HepG2 (cell line): ENCODE results near the gene TMEM129. TPM values are rescaled to one million over a fixed set of nuclear protein-coding genes. Genes with fewer than 3 reads are reported as not detected.
A peak's percentile ranks its signal among the peaks of the same experiment; 100 is the strongest.

ENCODE experiments used
- AGO2 ChIP-seq: fragments of 200-400 bp; formaldehyde crosslinking; optimal IDR thresholded peaks from 2 replicates; pipeline ENCODE3; 2017; ENCODE audit warnings: mild to moderate bottlenecking, low read depth, low read length, moderate library complexity
- ASH2L ChIP-seq: fragments of 300-600, 200-600 bp; sonication (generic); IDR thresholded peaks from 2 replicates; pipeline ENCODE4 v1.7.0; 2017; ENCODE audit warnings: low read depth, mild to moderate bottlenecking, moderate library complexity, mixed read lengths, low read length; ENCODE audit not compliant: insufficient read length
- BCL6 ChIP-seq: IDR thresholded peaks from 2 replicates; pipeline ENCODE4 v1.6.1; 2016; ENCODE audit warnings: missing genetic modification reagents, missing compliant biosample characterization
- ETV5 ChIP-seq: IDR thresholded peaks from 2 replicates; pipeline ENCODE4 v1.6.1; 2018; ENCODE audit warnings: missing biosample characterization, missing genetic modification reagents, inconsistent platforms, borderline replicate concordance
- HOXA5 ChIP-seq: sonication (generic); formaldehyde crosslinking; IDR thresholded peaks from 2 replicates; pipeline ENCODE4 v1.4.0; 2020; ENCODE audit warnings: missing genetic modification reagents
- KDM5A ChIP-seq: fragments of 200-600 bp; sonication (generic); IDR thresholded peaks from 2 replicates; pipeline ENCODE4 v1.7.0; 2018; ENCODE audit warnings: antibody characterized with exemption, mild to moderate bottlenecking, low read length, borderline replicate concordance
- MEF2D ChIP-seq: sonication (generic); formaldehyde crosslinking; IDR thresholded peaks from 2 replicates; pipeline ENCODE4 v1.5.1; 2020; ENCODE audit warnings: mild to moderate bottlenecking, missing genetic modification reagents
- MYNN ChIP-seq: sonication (generic); formaldehyde crosslinking; IDR thresholded peaks from 2 replicates; pipeline ENCODE4 v1.4.0; 2020; ENCODE audit warnings: mild to moderate bottlenecking, low read depth, missing genetic modification reagents
- SAP130 ChIP-seq: IDR thresholded peaks from 2 replicates; pipeline ENCODE4 v1.6.1; 2016; ENCODE audit warnings: low read depth
- SMAD3 ChIP-seq: sonication (generic); formaldehyde crosslinking; IDR thresholded peaks from 2 replicates; pipeline ENCODE4 v1.4.0; 2020; ENCODE audit warnings: missing genetic modification reagents
- SMARCE1 ChIP-seq: fragments of 450-650 bp; IDR thresholded peaks from 2 replicates; pipeline ENCODE4 v1.6.1; 2017; ENCODE audit warnings: borderline replicate concordance
- TAF15 ChIP-seq: fragments of 200-400 bp; formaldehyde crosslinking; IDR thresholded peaks from one replicate; pipeline ENCODE4 v1.6.1; 2018; ENCODE audit warnings: mild to moderate bottlenecking, low read depth, low read length; ENCODE audit not compliant: poor library complexity, severe bottlenecking
- ZNF331 ChIP-seq: sonication (generic); formaldehyde crosslinking; IDR thresholded peaks from 2 replicates; pipeline ENCODE4 v1.4.0; 2020; ENCODE audit warnings: missing genetic modification reagents
- ZNF350 ChIP-seq: sonication (generic); formaldehyde crosslinking; IDR thresholded peaks from 2 replicates; pipeline ENCODE4 v1.4.0; 2020; ENCODE audit warnings: mild to moderate bottlenecking, low read depth, missing genetic modification reagents, borderline replicate concordance
- ZSCAN30 ChIP-seq: sonication (generic); formaldehyde crosslinking; IDR thresholded peaks from 2 replicates; pipeline ENCODE4 v1.5.0; 2020; ENCODE audit warnings: mild to moderate bottlenecking, missing genetic modification reagents
- polyA plus RNA-seq, 8 experiments: library from polyadenylated mRNA; depleted of rRNA in 3 of 8; stranded (reverse) in 7 of 8; unstranded in 1 of 8; fragments of >200 nt; fragmentation: Illumina TruSeq in 4 of 8; extraction: Trizol in 4 of 8; gene quantifications; 2 replicates each; pipeline versions ENCODE4 v1.2.1 to v1.2.3, GENCODE V29; 2011 to 2016; ENCODE audit warnings: low read depth in 4 of 8, missing spikeins in 1 of 8, mixed read lengths in 1 of 8; ENCODE audit not compliant: insufficient read depth in 1 of 8
- total RNA-seq, 5 experiments: library from RNA; depleted of rRNA; stranded (reverse); fragments of >200 nt; fragmentation: Illumina TruSeq; extraction: Trizol; gene quantifications; 2 replicates each; pipeline ENCODE4 v1.2.3, GENCODE V29; 2016; ENCODE audit warnings: low read depth in 1 of 5
- TF ChIP-seq, protein P1 (sequence below): sonication (generic); formaldehyde crosslinking; IDR thresholded peaks from 2 replicates; pipeline ENCODE4 v1.4.0; 2020; ENCODE audit warnings: missing genetic modification reagents, borderline replicate concordance
- TF ChIP-seq, protein P2 (sequence below): sonication (generic); formaldehyde crosslinking; conservative IDR thresholded peaks from 2 replicates; pipeline ENCODE4 v1.4.0; 2020; ENCODE audit warnings: missing genetic modification reagents
- TF ChIP-seq, protein P3 (sequence below): sonication (generic); formaldehyde crosslinking; conservative IDR thresholded peaks from 2 replicates; pipeline ENCODE4 v1.4.0; 2020; ENCODE audit warnings: missing genetic modification reagents

TMEM129 gene
- total and polyA plus RNA-seq, 2 of the 13 experiments (the other 11 are each of a cell fraction or from before 2014, with no cell fraction given): 19.0 to 25.8 TPM

DNA sequence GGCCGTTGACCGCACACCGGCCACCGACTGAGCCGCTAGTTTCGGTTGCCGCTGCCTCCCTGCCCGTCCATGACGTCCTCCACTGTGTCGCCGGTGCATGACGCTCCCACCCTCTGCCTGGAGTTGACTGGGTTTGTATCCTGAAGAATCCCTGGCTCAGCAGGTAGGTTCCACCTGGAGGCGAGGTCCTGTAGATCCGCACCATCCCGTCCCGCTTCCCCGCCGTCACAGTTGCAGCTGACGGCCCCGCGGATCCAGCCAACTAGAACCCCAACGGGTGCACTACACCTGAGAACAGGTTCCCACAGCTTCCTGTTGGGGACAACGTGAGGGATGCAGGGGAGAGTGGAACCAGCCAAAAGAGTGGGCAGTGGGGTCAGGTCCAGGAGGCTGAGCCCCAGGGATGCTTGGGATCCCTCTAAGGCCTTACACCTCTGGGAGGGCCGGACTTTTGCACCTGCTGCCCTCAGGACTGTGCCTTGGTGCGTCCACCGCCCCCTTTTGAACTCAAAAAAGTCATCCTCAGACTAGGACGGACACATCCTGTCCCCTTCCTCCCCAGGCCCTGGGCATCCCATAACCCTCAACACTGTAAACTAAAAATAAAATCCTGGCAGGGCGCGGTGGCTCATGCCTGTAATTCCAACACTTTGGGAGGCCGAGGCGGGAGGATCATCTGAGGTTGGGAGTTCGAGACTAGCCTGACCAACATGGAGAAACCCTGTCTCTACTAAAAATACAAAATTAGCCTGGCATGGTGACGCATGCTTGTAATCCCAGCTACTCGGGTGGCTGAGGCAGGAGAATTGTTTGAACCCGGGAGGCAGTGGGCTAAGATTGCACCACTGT lies 7.9 kb downstream of the TMEM129 start (continued):
- TF ChIP-seq, protein P1, sequence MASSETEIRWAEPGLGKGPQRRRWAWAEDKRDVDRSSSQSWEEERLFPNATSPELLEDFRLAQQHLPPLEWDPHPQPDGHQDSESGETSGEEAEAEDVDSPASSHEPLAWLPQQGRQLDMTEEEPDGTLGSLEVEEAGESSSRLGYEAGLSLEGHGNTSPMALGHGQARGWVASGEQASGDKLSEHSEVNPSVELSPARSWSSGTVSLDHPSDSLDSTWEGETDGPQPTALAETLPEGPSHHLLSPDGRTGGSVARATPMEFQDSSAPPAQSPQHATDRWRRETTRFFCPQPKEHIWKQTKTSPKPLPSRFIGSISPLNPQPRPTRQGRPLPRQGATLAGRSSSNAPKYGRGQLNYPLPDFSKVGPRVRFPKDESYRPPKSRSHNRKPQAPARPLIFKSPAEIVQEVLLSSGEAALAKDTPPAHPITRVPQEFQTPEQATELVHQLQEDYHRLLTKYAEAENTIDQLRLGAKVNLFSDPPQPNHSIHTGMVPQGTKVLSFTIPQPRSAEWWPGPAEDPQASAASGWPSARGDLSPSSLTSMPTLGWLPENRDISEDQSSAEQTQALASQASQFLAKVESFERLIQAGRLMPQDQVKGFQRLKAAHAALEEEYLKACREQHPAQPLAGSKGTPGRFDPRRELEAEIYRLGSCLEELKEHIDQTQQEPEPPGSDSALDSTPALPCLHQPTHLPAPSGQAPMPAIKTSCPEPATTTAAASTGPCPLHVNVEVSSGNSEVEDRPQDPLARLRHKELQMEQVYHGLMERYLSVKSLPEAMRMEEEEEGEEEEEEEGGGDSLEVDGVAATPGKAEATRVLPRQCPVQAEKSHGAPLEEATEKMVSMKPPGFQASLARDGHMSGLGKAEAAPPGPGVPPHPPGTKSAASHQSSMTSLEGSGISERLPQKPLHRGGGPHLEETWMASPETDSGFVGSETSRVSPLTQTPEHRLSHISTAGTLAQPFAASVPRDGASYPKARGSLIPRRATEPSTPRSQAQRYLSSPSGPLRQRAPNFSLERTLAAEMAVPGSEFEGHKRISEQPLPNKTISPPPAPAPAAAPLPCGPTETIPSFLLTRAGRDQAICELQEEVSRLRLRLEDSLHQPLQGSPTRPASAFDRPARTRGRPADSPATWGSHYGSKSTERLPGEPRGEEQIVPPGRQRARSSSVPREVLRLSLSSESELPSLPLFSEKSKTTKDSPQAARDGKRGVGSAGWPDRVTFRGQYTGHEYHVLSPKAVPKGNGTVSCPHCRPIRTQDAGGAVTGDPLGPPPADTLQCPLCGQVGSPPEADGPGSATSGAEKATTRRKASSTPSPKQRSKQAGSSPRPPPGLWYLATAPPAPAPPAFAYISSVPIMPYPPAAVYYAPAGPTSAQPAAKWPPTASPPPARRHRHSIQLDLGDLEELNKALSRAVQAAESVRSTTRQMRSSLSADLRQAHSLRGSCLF: no peak
- TF ChIP-seq SAP130 (CRISPR knock-in tag) (no peak; the same call in 1 of the 2 replicates), AGO2 (peak; percentile 15), SMARCE1 (no peak), ASH2L (peak; percentile 11), SMAD3 (CRISPR knock-in tag) (no peak), ZNF350 (peak; percentile 47; the same call in 1 of the 2 replicates), KDM5A (peak; percentile 46; the same call in 1 of the 2 replicates), TAF15 (no peak), ZNF331 (CRISPR knock-in tag) (no peak), MEF2D (CRISPR knock-in tag) (no peak), ETV5 (CRISPR knock-in tag) (no peak), HOXA5 (CRISPR knock-in tag) (no peak), ZSCAN30 (CRISPR knock-in tag) (no peak), MYNN (CRISPR knock-in tag) (no peak), BCL6 (CRISPR knock-in tag) (no peak)
- TF ChIP-seq, protein P2, sequence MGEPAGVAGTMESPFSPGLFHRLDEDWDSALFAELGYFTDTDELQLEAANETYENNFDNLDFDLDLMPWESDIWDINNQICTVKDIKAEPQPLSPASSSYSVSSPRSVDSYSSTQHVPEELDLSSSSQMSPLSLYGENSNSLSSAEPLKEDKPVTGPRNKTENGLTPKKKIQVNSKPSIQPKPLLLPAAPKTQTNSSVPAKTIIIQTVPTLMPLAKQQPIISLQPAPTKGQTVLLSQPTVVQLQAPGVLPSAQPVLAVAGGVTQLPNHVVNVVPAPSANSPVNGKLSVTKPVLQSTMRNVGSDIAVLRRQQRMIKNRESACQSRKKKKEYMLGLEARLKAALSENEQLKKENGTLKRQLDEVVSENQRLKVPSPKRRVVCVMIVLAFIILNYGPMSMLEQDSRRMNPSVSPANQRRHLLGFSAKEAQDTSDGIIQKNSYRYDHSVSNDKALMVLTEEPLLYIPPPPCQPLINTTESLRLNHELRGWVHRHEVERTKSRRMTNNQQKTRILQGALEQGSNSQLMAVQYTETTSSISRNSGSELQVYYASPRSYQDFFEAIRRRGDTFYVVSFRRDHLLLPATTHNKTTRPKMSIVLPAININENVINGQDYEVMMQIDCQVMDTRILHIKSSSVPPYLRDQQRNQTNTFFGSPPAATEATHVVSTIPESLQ (CRISPR knock-in tag): no peak
- TF ChIP-seq, protein P3, sequence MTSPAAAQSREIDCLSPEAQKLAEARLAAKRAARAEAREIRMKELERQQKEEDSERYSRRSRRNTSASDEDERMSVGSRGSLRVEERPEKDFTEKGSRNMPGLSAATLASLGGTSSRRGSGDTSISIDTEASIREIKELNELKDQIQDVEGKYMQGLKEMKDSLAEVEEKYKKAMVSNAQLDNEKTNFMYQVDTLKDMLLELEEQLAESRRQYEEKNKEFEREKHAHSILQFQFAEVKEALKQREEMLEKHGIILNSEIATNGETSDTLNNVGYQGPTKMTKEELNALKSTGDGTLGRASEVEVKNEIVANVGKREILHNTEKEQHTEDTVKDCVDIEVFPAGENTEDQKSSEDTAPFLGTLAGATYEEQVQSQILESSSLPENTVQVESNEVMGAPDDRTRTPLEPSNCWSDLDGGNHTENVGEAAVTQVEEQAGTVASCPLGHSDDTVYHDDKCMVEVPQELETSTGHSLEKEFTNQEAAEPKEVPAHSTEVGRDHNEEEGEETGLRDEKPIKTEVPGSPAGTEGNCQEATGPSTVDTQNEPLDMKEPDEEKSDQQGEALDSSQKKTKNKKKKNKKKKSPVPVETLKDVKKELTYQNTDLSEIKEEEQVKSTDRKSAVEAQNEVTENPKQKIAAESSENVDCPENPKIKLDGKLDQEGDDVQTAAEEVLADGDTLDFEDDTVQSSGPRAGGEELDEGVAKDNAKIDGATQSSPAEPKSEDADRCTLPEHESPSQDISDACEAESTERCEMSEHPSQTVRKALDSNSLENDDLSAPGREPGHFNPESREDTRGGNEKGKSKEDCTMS: 0 out of 2 replicates have a peak, but pooled peaks have one; percentile 10
